B cell (primary cell): ENCODE measurements around the gene RAD51B. TPM values are rescaled to one million over a fixed set of nuclear protein-coding genes. Genes with fewer than 3 reads are reported as not detected.

ENCODE experiments used
- ATAC-seq: fragments of 200-7000 bp; cut with Tn5 transposase; one replicate; pipeline ENCODE4 v1.10.0; 2021; ENCODE audit warnings: low read depth, mild to moderate bottlenecking, moderate number of reproducible peaks, moderate library complexity
- CTCF ChIA-PET: fragments of 350-600 bp; sonication (Branson Sonifier 250); formaldehyde crosslinking; loops from one replicate; lab custom pipeline; 2021; ENCODE audit warnings: antibody characterized with exemption, inconsistent platforms; lab: Charles Lee
- POLR2A ChIA-PET: fragments of 350-600 bp; sonication (Branson Sonifier 250); formaldehyde crosslinking; loops from one replicate; lab custom pipeline; 2021; ENCODE audit warnings: antibody characterized with exemption; lab: Charles Lee
- DNase-seq: peaks from one replicate; pipeline ENCODE4 v3.0.0; 2013
- H2AFZ ChIP-seq: 2 replicates; pipeline ENCODE4 v1.6.1; 2012; ENCODE audit warnings: mild to moderate bottlenecking, low read depth, low read length; ENCODE audit not compliant: insufficient read depth, poor library complexity, severe bottlenecking
- H3K27ac ChIP-seq, 2 donors: 1 replicate in 1 of 2; 2 replicates in 1 of 2; pipeline ENCODE4 v1.5.1; 2012 to 2013; ENCODE audit warnings: low read length in 2 of 2, mild to moderate bottlenecking in 2 of 2, moderate library complexity in 1 of 2
- H3K27me3 ChIP-seq, 4 experiments: fragments of 200-600 bp in 1 of 4; sonication (generic) in 1 of 4; replicated peaks in 1 of 4; 1 replicate in 2 of 4; 2 replicates in 2 of 4; pipeline versions ENCODE4 v1.6.1 to v1.7.0; 2013 to 2016; ENCODE audit warnings: low read length in 3 of 4, mild to moderate bottlenecking in 2 of 4, mixed read lengths in 1 of 4, moderate library complexity in 1 of 4; ENCODE audit not compliant: insufficient read depth in 4 of 4, control insufficient read depth in 3 of 4; ENCODE audit errors: control extremely low read depth in 1 of 4
- H3K36me3 ChIP-seq, 2 experiments: replicated peaks in 1 of 2; 1 replicate in 1 of 2; 2 replicates in 1 of 2; pipeline versions ENCODE4 v1.6.1 to v1.7.1; 2013; ENCODE audit warnings: low read length in 1 of 2; ENCODE audit not compliant: insufficient read depth in 2 of 2, control insufficient read depth in 1 of 2; ENCODE audit errors: control extremely low read depth in 1 of 2, extremely low read depth in 1 of 2
- H3K4me1 ChIP-seq, 2 donors: fragments of 200-600 bp in 1 of 2; sonication (generic) in 1 of 2; 1 replicate in 1 of 2; 2 replicates in 1 of 2; pipeline versions ENCODE4 v1.5.1 to v1.6.1; 2013 to 2017; ENCODE audit warnings: low read length in 2 of 2; ENCODE audit not compliant: control insufficient read depth in 2 of 2, insufficient read depth in 2 of 2
- H3K4me2 ChIP-seq: replicated peaks from 2 replicates; pipeline ENCODE3; 2012; ENCODE audit warnings: mild to moderate bottlenecking, low read depth, low read length; ENCODE audit not compliant: poor library complexity, severe bottlenecking
- H3K4me3 ChIP-seq, 5 experiments: fragments of 200-600 bp in 1 of 5; sonication (generic) in 1 of 5; 1 replicate in 3 of 5; 2 replicates in 2 of 5; pipeline versions ENCODE4 v1.5.1 to v1.7.0; 2011 to 2016; ENCODE audit warnings: low read length in 4 of 5, mild to moderate bottlenecking in 4 of 5, low read depth in 2 of 5, control low read depth in 1 of 5, moderate library complexity in 1 of 5; ENCODE audit not compliant: insufficient read depth in 1 of 5; ENCODE audit errors: control extremely low read depth in 1 of 5, extremely low read depth in 1 of 5
- H3K79me2 ChIP-seq: fragments of 200-600 bp; sonication (generic); one replicate; pipeline ENCODE4 v1.6.0; 2016; ENCODE audit warnings: low read length; ENCODE audit not compliant: control insufficient read depth, insufficient read depth
- H3K9ac ChIP-seq: fragments of 200-600 bp; sonication (generic); 2 replicates; pipeline ENCODE4 v1.6.1; 2017; ENCODE audit warnings: mild to moderate bottlenecking, low read length, moderate library complexity
- H3K9me3 ChIP-seq, 3 donors: one replicate each; pipeline versions ENCODE4 v1.6.1 to v1.7.1; 2013; ENCODE audit warnings: low read length in 2 of 3; ENCODE audit not compliant: control insufficient read depth in 2 of 3, insufficient read depth in 1 of 3; ENCODE audit errors: control extremely low read depth in 1 of 3
- H4K20me1 ChIP-seq: 2 replicates; pipeline ENCODE4 v1.6.0; 2012; ENCODE audit warnings: mild to moderate bottlenecking, low read length; ENCODE audit not compliant: insufficient read depth, control insufficient read depth, poor library complexity, severe bottlenecking
- H3K27ac Mint-ChIP-seq: one replicate; pipeline ENCODE4 v1.8.0; 2021; ENCODE audit warnings: mixed read lengths
- H3K27me3 Mint-ChIP-seq: one replicate; pipeline ENCODE4 v1.8.0; 2021; ENCODE audit warnings: mixed read lengths
- H3K4me1 Mint-ChIP-seq: one replicate; pipeline ENCODE4 v1.8.0; 2021; ENCODE audit warnings: mixed read lengths
- H3K4me3 Mint-ChIP-seq: one replicate; pipeline ENCODE4 v1.8.0; 2021; ENCODE audit warnings: mixed read lengths
- H3K9me3 Mint-ChIP-seq: one replicate; pipeline ENCODE4 v1.8.0; 2022; ENCODE audit warnings: mixed read lengths; ENCODE audit not compliant: insufficient read depth
- CTCF ChIP-seq: fragments of 200-600 bp; IDR thresholded peaks from one replicate; pipeline ENCODE4 v1.8.0; 2022; ENCODE audit warnings: antibody characterized with exemption, mild to moderate bottlenecking
- EZH2 ChIP-seq: IDR thresholded peaks from 2 replicates; pipeline ENCODE4 v1.6.1; 2012; ENCODE audit warnings: borderline replicate concordance, low read depth, mild to moderate bottlenecking, moderate library complexity, low read length; ENCODE audit not compliant: insufficient read depth, poor library complexity, severe bottlenecking
- WGBS: methylation state at CpG from one replicate; pipeline ENCODE4 v1.1.5; 2013; ENCODE audit warnings: missing lambda C conversion rate; ENCODE audit not compliant: insufficient coverage; 5-methylcytosine and 5-hydroxymethylcytosine counted together
- intact Hi-C: fragments of 100-400 bp; cut with micrococcal nuclease; formaldehyde crosslinking; loops from one replicate; pipeline ENCODE4 v1.10.0; 2022
- polyA plus RNA-seq: library from polyadenylated mRNA; depleted of rRNA; stranded (reverse); fragments of >200 nt; gene quantifications from 2 replicates; pipeline ENCODE4 v1.2.3, GENCODE V29; 2012
- total RNA-seq, 2 donors: library from RNA; stranded (reverse); fragments of 120-200 nt in 1 of 2; gene quantifications; 1 replicate in 1 of 2; 2 replicates in 1 of 2; pipeline versions ENCODE4 v1.2.3 to v1.2.4, GENCODE V29; 2013 to 2022

Gene RAD51B
- total and polyA plus RNA-seq, 2 donors (not counting 1 experiment from before 2014, with no cell fraction given), result 6.5 to 60.6 TPM

GRCh38 chr14:68135566-68135965 is 316.0 kb downstream of the RAD51B start:
- POLR2A ChIA-PET, result no interaction called here
- WGBS, result no CpG with 5 or more reads among the region's 2 CpGs
- H3K27ac Mint-ChIP-seq, result no peak overlapping the region

More at GRCh38 chr14:68135566-68135965, 316.0 kb downstream of the RAD51B start:
- no peak overlapping the region for H3K9ac ChIP-seq
- Mint-ChIP-seq H3K27me3 (no peaks in the 10 kb centered on the region), H3K4me1 (peaks cover 2% of the 10 kb centered on the region), H3K4me3 (no peak overlapping the region), H3K9me3 (no peaks in the 10 kb centered on the region)
- CTCF ChIA-PET, result interaction anchor here (0.9 kb wide), 1 partner anchor 202 kb away, joined by 3 read pairs; no protein-coding TSS in a partner anchor
- TF ChIP-seq CTCF (no peak), EZH2 (no peak)
- no peaks in the 10 kb centered on the region for H4K20me1 ChIP-seq
- ATAC-seq (no peak), DNase-seq (no peak)
- H3K4me3 ChIP-seq, result no peak overlapping the region
- H3K27me3 ChIP-seq, result no peaks in the 10 kb centered on the region
- no peak overlapping the region for H3K4me2 ChIP-seq
- no peaks in the 10 kb centered on the region for H3K9me3 ChIP-seq
- intact Hi-C loops, result no loop called here
- H3K79me2 ChIP-seq, result no peaks in the 10 kb centered on the region
- no peak overlapping the region for H3K27ac ChIP-seq
- H3K4me1 ChIP-seq, result no peaks in the 10 kb centered on the region
- no peaks in the 10 kb centered on the region for H3K36me3 ChIP-seq
- no peak overlapping the region for H2AFZ ChIP-seq
